GM18507 (cell line): ENCODE measurements around the gene ACVRL1.

Source experiments
- DNase-seq: peaks from one replicate; pipeline ENCODE4 v3.0.0; 2011; ENCODE audit warnings: low read depth; ENCODE audit not compliant: insufficient read length; ENCODE audit errors: extremely low spot score
- FAIRE-seq: peaks from 2 replicates; lab custom pipeline; 2011; peaks lifted over from hg19 to GRCh38; lab: Jason Lieb, UNC

ACVRL1 gene

DNA sequence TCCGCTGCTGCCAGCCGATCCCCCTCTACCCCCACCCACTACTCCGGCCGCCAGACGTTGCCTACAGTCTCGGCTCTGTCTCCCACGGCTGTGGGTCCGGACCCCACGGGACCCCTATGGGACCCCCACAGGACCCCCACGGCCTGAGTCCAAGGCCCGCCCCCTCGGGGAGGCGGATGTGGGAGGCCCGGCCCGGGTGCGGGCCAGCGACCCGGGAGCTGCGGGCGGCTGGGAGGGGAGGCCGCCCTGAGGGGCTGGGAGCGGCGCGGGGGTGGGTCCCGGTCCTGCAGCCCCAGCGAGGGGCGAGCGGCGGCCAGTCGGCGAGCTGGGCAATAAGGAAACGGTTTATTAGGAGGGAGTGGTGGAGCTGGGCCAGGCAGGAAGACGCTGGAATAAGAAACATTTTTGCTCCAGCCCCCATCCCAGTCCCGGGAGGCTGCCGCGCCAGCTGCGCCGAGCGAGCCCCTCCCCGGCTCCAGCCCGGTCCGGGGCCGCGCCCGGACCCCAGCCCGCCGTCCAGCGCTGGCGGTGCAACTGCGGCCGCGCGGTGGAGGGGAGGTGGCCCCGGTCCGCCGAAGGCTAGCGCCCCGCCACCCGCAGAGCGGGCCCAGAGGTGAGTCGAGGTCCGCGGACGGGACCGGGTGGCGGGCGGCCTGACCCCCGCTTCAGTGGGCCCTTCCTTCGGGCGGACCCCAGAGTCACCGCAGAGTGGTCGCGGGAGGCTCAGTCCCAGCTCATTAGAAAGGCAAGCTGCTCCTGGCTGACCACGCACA lies at the start of gene ACVRL1:
TSS of gene ACVRL1 (plus strand) at position 422 of the 773 bp plus-strand sequence. CDS start 4,971 bp downstream, outside the sequence.
- DNase-seq, result no peak
- FAIRE-seq, result no peak

DNA sequence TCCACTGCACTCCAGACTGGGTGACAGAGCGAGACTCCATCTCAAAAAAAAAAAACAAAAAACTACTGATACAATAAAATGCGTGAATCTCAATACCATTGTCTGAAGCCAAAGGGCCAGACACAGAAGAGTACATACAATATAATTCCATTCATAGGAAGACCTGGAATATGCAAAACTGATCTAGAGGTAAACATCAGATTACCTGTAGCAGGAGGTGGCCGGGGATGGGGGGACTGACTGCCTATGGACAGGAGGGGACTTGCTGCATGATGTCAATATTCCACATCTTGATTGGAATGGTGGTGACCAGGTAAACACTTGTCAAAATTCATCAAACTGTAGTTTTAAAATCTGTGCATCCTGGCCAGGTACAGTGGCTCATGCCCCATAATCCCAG lies 46.3 kb upstream of the ACVRL1 start:
- FAIRE-seq, result no peak
- DNase-seq, result no peak

DNA sequence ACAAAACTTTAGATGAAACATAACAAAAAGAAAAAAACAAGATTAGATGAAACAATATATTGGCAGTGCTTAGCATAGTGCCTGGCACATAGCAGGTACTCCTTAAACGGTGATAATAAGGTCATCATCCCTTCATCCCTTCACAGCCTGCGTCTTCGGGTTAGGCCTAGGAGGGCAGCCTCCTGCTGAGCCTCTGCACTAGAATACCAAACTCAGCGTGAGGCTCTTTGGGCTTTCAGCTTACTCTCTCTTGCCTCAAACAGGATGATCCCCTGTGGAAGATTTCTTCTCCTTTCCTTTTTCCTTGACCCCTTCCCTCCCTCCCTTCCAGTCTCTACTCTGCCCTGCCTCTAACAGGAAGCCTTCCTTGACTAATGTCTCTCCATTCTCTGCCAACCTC lies 44.4 kb upstream of the ACVRL1 start:
- no peak for DNase-seq
- no peak for FAIRE-seq

DNA sequence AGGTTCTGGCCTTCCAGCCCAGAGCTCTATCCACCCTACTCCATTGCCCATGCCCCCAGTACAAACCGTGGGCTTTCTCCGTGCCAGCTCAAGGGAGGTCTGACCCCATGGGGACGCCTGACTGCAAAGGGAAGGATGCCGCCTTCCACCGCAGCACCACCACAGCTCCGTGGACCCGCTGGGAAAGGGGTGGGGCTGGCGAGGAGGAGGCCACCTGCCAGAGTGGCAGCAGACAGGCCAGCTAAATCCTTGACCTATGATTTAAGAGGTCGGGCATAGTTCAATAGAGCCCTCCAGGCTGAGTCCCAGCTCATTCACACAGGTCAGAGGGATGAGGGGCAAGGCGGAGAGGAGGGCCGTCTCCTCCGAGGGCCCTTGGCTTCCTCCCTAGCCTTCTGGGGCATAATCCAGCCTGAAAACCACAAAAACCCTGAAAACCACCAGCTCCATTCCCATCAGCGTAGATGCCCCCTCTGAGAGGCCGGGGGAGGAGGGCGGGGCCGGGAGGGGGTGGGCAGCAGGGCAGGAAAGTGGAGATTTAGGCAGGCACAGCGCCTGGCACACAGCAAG lies 43.9 kb upstream of the ACVRL1 start:
- DNase-seq (no peak), FAIRE-seq (no peak)

DNA sequence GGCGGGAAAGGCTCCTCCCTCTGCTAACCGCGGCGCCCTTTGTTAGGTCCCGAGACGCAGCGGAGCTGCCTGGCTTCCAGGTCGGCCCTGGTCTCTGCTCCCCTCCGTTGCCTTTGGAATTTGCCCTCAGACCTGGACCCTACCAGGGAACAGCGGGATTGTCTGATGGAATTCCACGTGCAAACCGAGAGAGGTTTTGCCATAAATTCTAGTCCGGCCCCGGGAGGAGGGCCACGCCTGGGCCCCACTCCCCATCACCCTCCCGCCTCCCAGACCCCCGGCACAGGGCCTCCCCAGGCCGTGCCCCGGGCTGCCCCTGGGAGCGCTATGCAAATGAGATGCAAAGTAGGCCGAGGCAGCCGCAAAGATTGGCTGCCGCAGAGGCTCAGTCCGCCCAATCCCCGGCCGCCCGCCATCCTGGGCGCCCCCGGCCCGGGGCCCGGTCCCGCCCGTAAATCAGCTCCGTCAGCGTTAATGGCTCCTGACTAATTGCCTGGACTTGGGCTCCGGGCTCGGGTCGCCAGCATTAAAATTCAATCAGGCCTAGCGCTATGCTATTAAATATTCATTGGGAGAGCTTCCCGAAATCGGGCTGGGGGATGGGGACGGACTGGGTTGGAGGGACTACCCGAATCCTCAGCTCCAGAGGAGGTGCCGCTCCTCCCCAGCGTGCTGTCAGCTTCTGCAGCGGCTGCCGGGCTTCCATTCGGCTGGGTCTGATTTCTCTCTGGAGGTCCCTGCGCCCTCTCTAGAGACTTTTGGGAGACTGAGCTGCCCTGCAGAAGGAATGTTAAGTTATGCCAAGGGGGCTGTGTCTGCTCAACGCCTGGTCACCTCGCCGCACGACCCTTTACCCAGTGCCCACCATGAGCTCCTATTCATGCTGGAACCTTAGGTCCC lies 43.1 kb upstream of the ACVRL1 start:
- DNase-seq (no peak), FAIRE-seq (no peak)

DNA sequence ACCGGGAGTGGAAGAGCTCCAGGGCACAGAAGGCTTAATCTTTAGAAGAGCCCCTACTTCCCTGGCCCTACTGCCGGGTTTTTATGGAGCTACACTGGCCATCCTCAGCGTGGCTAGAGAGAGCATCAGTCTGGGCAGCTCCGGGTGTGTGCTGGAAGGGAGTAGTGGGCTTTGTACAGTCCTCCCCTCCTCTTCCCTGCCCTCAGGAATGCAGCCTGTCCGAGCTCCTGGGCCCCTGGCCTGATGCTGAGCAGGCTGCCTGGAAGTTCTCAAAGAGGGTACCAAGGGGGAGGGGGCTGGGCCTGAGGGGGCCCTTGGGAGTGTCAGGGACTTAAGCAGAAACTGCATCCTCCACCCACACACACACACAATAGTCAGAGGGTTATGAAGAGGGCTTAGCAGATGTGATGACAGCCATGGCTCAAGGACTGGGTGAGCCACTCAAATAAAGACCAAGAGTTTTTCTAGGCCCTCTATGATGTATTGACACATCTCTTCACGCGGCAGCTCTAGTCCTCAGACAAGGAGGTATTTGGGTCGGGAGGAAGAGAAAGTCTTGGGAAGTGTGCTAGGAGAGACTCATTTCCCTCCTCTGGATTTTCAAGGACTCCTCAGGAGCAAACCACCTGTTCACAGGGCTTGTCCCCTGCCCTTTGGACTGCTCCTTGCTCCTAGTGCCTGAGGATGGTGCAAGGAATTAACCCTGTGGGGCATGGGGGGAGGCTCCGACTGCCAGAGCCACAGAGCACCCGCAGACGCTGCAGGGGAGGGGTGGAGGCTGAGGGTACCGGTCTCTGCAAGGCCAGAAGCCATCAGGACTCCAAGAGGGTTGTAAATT lies 42.3 kb upstream of the ACVRL1 start:
- DNase-seq (no peak), FAIRE-seq (no peak)

DNA sequence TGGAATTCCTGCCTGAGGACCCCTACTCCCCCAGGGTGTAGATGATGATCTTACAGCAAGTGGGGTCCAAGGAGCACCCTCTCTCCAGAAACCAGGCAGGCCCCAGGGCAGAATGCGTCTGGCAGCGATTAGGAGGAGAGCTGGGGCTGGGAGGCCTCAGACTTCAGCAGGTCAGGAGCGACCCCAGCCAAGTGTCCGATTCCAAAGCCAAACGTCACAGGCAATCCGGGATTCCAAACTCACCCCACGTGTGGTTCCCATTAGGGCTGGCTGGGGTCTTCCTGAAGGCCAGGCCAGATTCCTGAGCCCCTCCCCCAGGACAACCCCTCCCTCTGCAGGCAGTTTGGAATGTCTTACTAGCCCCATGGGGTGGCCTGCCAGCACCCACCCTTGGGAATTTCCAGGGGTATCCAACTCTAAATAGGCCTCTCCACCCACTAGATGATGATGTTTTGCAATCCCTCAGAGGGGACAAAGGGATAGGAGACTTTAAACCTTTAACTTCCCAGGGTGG lies 41.5 kb upstream of the ACVRL1 start:
- DNase-seq (no peak), FAIRE-seq (no peak)

DNA sequence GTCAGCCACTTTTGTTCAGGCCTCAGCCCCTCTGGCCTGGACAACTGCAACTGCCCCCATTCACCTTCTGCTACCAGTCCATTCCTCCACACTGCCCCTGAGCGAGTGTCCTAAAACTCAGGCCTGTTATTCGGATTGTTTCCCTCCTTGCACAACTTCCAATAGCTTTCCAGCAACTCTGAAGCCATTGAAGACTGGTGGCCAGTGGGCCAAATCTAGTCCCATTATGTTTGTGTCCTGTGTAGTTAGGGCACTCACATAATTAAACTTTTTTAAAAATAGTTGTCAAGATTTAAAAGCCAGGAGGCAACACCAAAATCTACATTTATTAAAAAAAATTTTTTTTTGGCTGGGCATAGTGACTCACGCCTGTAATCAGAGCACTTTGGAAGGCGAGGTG lies 41.0 kb upstream of the ACVRL1 start:
- FAIRE-seq, result no peak
- no peak for DNase-seq

DNA sequence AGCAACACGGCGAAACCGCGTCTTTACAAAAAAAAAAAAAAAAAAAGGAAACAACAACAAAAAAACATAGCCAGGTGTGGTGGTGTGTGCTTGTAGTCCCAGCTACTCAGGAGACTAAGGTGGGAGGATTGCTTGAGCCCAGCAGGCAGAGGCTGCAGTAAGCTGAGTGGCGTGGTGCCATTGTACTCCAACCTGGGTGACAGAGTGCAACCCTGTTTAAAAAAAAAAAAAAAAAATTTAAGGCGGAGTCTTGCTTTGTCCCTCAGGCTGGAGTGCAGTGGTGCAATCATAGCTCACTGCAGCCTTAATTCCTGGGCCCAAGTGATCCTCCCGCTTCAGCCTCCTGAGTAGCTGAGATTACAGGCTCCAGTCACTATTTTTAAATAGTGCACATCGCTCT lies 40.5 kb upstream of the ACVRL1 start:
- DNase-seq, result no peak
- FAIRE-seq, result no peak

DNA sequence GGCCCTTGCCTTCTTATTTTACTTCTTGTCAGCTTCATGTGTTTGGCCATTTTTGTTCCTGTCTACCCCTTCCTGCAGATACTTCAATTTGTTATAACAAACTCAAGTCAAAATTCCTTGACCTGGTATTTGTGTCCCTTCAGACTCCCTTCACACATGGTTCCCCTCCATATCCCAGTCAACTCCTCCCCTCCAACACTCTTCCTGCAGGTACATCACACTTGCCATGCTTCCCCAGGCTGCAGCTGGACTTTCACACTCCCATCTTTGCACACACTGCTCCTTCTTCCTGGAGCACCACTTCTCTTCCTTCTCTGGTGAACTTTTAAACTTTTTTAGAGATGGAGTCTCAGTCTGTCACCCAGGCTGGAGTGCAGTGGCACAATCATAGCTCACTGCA lies 39.9 kb upstream of the ACVRL1 start:
- DNase-seq (no peak), FAIRE-seq (no peak)

DNA sequence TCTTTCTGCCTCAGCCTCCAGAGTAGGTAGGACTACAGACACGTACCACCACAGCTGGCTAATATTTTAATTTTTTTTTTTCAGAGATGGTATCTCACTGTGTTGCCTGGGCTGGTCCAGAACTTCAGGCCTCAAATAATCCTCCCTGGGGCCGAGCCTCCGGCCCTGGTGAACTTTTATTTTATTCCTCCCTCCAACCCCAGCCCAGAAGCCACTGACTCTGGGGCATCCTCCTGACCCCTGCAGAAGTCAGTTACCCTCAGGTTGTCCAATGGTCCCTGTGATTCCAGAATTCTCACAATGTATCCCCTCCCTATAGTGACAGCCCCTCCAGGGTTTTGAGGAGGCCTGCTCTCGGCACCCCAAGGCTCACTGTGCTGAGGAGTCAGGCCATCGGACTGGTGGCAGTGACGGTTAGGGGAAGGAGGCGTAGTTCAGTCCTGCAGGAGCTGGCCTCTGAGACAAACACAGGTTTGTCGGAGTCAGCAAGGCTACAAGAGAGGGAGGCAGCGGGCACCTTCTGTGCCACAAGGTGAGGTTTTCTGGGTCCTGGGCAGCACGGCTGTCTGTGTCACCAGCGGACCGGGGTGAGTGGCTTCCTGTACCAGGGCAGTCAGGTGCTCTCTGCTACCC lies 39.4 kb upstream of the ACVRL1 start:
- no peak for FAIRE-seq
- no peak for DNase-seq

DNA sequence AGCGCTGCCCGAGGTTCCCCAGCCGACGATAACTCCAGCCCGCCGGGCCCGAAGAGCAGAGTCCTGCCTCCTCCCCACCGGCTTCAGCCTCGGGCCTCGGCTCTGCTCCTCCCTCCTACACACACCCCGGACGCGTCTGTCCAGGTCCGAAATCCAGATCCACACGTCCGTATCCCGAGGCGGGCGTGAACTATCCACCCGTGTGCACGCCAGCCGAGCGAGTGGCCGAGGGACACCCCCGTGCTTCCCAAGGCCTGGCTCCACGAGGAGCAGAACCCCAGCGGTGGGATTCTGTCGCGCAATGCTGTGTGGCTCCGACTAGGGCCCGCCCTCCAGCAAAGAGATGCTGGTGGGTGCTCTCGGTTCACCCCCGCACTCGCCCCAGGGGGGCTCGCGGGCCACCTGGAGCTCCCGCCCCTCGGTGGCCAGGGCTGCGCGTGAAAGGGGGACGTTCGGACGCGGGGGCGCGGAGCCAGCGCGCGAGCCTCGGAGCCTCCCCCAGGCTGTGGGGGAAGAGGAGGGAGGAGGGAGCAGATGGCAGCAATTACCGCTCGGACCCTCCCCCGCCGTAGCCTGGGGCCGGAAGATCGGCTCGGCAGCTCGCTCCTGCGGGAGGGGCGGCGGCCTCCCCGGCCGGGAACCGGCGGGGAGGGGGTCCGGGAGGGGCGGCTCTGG lies 38.3 kb upstream of the ACVRL1 start:
- DNase-seq, result no peak
- no peak for FAIRE-seq

DNA sequence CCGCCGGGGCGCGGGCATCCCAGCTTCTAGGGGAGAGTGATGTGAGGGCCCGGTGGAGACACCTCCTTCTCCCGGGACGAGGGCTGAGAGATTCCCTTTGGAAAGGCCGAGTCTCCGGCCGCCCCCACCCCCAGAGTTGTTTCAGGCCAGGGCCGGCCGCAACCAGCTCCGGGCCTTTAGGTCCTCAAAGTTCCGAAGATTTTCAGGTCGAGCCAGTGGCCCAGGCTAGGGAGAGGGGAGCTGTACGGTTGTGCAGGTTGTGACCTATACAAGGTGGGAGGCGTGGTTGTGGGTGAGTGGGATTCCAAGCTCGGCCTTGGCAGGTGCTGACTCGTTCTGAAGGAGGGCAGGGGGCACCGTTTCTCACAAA lies 37.8 kb upstream of the ACVRL1 start:
- no peak for FAIRE-seq
- no peak for DNase-seq

DNA sequence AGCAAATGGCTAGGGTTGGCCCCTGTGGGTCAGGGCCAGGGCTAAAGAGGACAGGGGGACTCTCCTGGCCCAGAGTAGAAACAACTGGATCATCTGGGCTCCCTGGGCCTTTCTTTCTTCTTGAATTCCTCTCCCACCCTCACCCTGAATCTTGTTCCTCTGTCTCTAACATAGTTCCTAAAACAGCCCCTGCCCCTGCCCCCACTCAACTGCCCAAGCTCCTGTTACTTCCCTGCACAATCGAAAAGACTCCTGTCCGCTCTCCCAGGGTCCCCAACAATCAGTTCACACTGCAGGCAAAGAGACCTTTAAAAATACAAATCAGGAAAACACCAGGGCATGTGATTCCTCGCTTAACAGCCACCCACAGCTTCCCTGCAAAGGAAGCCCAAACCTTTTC lies 37.4 kb upstream of the ACVRL1 start:
- FAIRE-seq (no peak), DNase-seq (no peak)

DNA sequence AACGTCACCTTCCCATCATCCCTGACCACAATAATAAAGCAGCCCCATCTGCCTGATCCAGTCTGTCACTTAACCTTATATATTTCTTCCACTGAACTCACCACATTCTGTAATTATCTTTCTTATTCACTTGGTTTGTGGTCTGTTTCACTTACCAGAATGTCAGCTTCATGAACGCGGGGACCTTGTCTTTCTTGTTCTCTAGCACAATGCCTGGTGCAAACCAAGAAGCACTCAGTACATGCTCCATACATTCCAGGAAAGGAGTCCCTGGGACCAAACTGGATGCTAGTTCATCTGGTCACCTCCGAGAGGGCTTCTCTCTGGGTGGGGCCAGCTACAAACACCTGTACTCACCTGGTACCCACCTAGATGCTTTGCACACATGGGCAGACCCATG lies 36.8 kb upstream of the ACVRL1 start:
- DNase-seq, result no peak
- FAIRE-seq, result no peak

DNA sequence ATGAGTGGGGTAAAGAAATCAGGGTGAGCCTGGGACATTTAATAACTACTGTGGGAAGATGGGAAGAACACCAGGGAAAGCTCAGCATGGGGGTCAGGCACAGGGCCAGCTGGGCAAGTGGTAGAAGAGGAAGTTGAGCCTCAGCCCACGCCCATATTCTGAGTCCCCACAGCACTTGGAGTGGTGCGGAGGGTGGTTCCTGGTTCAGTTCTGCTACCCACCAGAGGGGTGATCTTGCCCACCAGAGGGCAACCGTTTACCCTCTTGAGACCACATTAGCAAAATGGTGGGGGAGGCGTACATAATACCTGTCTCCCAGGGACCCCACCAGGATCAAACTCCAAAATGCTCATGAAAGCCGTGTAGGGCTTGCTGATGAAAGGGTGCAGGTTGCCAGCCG lies 36.2 kb upstream of the ACVRL1 start:
- DNase-seq (no peak), FAIRE-seq (no peak)

DNA sequence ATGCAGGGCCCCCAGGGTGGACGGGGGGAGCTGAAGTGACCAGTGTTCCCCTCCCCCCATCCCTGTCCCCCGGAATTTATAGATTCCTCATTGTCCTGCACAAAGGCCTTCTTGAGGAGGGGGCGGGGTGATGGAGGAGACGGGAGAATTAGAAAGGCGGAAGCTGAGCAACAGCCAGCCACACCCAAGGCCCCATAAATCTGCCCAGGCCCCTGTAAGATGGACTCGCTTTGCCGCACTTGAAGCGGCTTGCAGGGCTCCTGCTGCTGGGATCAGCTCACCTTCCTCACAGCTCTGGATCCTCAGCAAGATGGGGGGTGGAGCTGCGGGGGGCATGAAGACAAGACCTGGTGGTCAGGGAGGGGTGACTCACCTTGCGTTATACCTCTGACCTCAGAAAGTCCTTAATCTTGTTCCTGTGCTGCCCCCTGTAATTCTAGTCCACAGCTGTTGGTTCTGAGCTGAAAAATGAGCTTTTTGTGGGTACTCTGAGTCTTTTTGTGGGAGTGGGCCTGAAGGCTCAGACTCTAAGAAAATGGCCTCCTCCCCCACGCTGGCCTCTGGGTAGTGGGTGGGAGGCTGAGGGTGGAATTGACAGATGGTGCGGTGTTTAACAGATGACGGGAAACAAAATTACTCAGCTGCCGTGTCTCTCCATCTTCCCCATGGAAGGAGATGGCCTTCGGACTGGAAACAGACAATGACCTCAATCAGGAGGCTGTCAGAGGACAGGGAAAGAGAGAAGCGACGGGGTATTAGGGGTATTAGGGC lies 35.2 kb upstream of the ACVRL1 start:
- DNase-seq (no peak), FAIRE-seq (no peak)

DNA sequence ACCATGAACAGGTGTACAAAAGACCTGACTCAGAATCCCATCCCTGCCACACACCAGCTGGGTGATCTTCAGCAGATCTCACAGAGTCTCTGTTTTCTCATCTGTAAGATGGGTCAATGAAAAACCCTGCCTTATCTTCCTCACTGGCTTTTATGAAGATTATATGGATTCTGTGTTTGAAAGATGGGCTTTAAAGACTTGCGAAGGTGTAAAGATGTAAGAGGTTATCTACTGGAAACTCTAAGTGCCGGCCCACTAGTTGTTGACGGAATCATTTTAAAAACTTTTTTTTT lies 34.7 kb upstream of the ACVRL1 start:
- DNase-seq (no peak), FAIRE-seq (no peak)
